DND-41 (cell line): ENCODE results near the gene PRPH2.

Experiments
- ATAC-seq: fragments of 200-7000 bp; cut with Tn5 transposase; 3 replicates; pipeline ENCODE4 v1.9.1; 2021; ENCODE audit warnings: low read depth; ENCODE audit not compliant: insufficient read depth
- DNase-seq: peaks from one replicate; pipeline ENCODE4 v3.0.0-alpha.2; 2020
- H2AFZ ChIP-seq: 2 replicates; pipeline ENCODE4 v1.6.0; 2012; ENCODE audit warnings: low read depth, low read length
- H3K27ac ChIP-seq: 2 replicates; pipeline ENCODE4 v1.5.1; 2012; ENCODE audit warnings: low read length, inconsistent platforms
- H3K27me3 ChIP-seq: fragments of 200-600 bp; sonication (generic); 2 replicates; pipeline ENCODE4 v1.6.0; 2012; ENCODE audit warnings: low read length, mild to moderate bottlenecking, inconsistent platforms; ENCODE audit not compliant: insufficient read depth, poor library complexity
- H3K36me3 ChIP-seq: 2 replicates; pipeline ENCODE4 v1.5.1; 2012; ENCODE audit warnings: low read length, inconsistent platforms; ENCODE audit not compliant: insufficient read depth
- H3K4me1 ChIP-seq: 2 replicates; pipeline ENCODE4 v1.5.1; 2012; ENCODE audit warnings: mild to moderate bottlenecking, low read length; ENCODE audit not compliant: insufficient read depth
- H3K4me2 ChIP-seq: 2 replicates; pipeline ENCODE4 v1.6.0; 2012; ENCODE audit warnings: mild to moderate bottlenecking, moderate library complexity, low read length, inconsistent platforms; ENCODE audit not compliant: insufficient read depth
- H3K4me3 ChIP-seq, 2 experiments: fragments of 200-600 bp in 1 of 2; shearing (Covaris generic) in 1 of 2; 2 replicates each; pipeline ENCODE4 v1.5.1; 2012 to 2016; ENCODE audit warnings: inconsistent platforms in 2 of 2, low read length in 2 of 2, mild to moderate bottlenecking in 2 of 2, low read depth in 1 of 2, moderate library complexity in 1 of 2
- H3K79me2 ChIP-seq: 2 replicates; pipeline ENCODE4 v1.6.0; 2012; ENCODE audit warnings: low read length, inconsistent platforms; ENCODE audit not compliant: insufficient read depth
- H3K9ac ChIP-seq: 2 replicates; pipeline ENCODE4 v1.6.0; 2012; ENCODE audit warnings: low read depth, mild to moderate bottlenecking, inconsistent platforms, low read length, moderate library complexity
- H3K9me3 ChIP-seq: 2 replicates; pipeline ENCODE4 v1.5.1; 2012; ENCODE audit warnings: low read length, moderate library complexity, mild to moderate bottlenecking, inconsistent platforms; ENCODE audit not compliant: insufficient read depth, severe bottlenecking
- H4K20me1 ChIP-seq: 2 replicates; pipeline ENCODE4 v1.6.0; 2012; ENCODE audit warnings: low read length; ENCODE audit not compliant: insufficient read depth
- CTCF ChIP-seq: IDR thresholded peaks from 2 replicates; pipeline ENCODE4 v1.5.1; 2012; ENCODE audit warnings: borderline replicate concordance, low read length, moderate library complexity, mild to moderate bottlenecking; ENCODE audit not compliant: poor library complexity, severe bottlenecking; ENCODE audit errors: extremely low read depth
- EZH2 ChIP-seq: IDR thresholded peaks from 3 replicates; pipeline ENCODE4 v1.6.1; 2012; ENCODE audit warnings: borderline replicate concordance, low read depth, mild to moderate bottlenecking, moderate library complexity, low read length, inconsistent platforms; ENCODE audit not compliant: severe bottlenecking

PRPH2 gene

GRCh38 chr6:42762950-42763349 is 40.6 kb upstream of the PRPH2 start:
- TF ChIP-seq EZH2 (no peak), CTCF (no peak)

GRCh38 chr6:42762426-42762859 is 40.0 kb upstream of the PRPH2 start:
- Histone ChIP-seq H3K27me3 (no peaks in the 10 kb centered on the region), H3K36me3 (no peaks in the 10 kb centered on the region), H2AFZ (no peak overlapping the region), H3K4me1 (no peaks in the 10 kb centered on the region), H4K20me1 (no peaks in the 10 kb centered on the region), H3K4me2 (no peak overlapping the region), H3K79me2 (no peaks in the 10 kb centered on the region), H3K27ac (no peak overlapping the region), H3K9me3 (no peaks in the 10 kb centered on the region), H3K4me3 (no peak overlapping the region), H3K9ac (no peak overlapping the region)
- ATAC-seq (no peak), DNase-seq (no peak)
- TF ChIP-seq EZH2 (no peak), CTCF (no peak)

More at GRCh38 chr6:42762950-42763349, 40.6 kb upstream of the PRPH2 start:
- H2AFZ ChIP-seq = no peak overlapping the region
- no peak for ATAC-seq
- no peak overlapping the region for H3K4me3 ChIP-seq
- no peak overlapping the region for H3K27ac ChIP-seq
- H3K4me2 ChIP-seq = no peak overlapping the region
- no peaks in the 10 kb centered on the region for H3K79me2 ChIP-seq
- H3K4me1 ChIP-seq = no peaks in the 10 kb centered on the region
- H3K9me3 ChIP-seq = no peaks in the 10 kb centered on the region
- H3K27me3 ChIP-seq = no peaks in the 10 kb centered on the region
- H4K20me1 ChIP-seq = no peaks in the 10 kb centered on the region; the same call in 1 of the 2 replicates
- no peaks in the 10 kb centered on the region for H3K36me3 ChIP-seq
- no peak overlapping the region for H3K9ac ChIP-seq
- no peak for DNase-seq

- Histone ChIP-seq H3K4me1 (no peaks in the 10 kb centered on the region), H3K9ac (no peak overlapping the region), H3K27me3 (no peaks in the 10 kb centered on the region), H3K36me3 (no peaks in the 10 kb centered on the region), H3K79me2 (no peaks in the 10 kb centered on the region), H2AFZ (no peak overlapping the region), H4K20me1 (no peaks in the 10 kb centered on the region), H3K4me2 (no peak overlapping the region), H3K27ac (no peak overlapping the region), H3K9me3 (no peaks in the 10 kb centered on the region), H3K4me3 (no peak overlapping the region)
- TF ChIP-seq EZH2 (no peak), CTCF (no peak)
- no peak for DNase-seq
- no peak for ATAC-seq
These were observed 39.1 kb upstream of the PRPH2 start for GRCh38 chr6:42761287-42762067.
